ENCODE data around the gene MYCBPAP.

Gene MYCBPAP

DNA sequence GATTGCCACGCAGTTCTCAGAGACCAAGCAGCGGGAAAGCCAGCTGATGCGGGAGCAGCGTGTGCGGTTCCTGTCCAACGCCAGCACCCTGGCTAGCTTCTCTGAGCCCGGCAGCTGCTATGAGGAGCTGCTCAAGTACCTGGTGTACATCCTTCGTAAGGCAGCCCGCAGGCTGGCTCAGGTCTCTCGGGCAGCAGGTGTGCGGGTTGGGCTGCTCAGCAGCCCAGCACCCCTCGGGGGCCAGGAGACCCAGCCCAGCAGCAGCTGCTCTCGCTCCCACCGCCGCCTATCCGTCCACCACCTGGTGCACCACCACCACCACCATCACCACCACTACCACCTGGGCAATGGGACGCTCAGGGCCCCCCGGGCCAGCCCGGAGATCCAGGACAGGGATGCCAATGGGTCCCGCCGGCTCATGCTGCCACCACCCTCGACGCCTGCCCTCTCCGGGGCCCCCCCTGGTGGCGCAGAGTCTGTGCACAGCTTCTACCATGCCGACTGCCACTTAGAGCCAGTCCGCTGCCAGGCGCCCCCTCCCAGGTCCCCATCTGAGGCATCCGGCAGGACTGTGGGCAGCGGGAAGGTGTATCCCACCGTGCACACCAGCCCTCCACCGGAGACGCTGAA lies 67.5 kb downstream of the MYCBPAP start:
- CTCF ChIA-PET: interaction anchor here (0.6 to 1.0 kb wide), 2 partner anchors 25 to 232 kb away, joined by 3 to 5 read pairs; no protein-coding TSS in a partner anchor
- no peak for TF ChIP-seq CTCF (conservative IDR thresholded peaks at IDR 0.05; ENCODE audit: low read depth)
- POLR2A ChIA-PET (ENCODE audit: low non-redundant PET): no interaction called here
- DNase-seq (ENCODE audit: low spot score): no peak
- no peak overlapping the region for H3K27ac ChIP-seq

- ChIA-PET CTCF (no interaction called here), POLR2A (ENCODE audit: low non-redundant PET) (no interaction called here)
- no peak for DNase-seq (ENCODE audit: low spot score)
- TF ChIP-seq CTCF (conservative IDR thresholded peaks at IDR 0.05; ENCODE audit: low read depth): no peak
- no peak overlapping the region for H3K27ac ChIP-seq
Observed at GRCh38 chr17:50576864-50577263, 68.6 kb downstream of the MYCBPAP start.

- ChIA-PET CTCF (no interaction called here), POLR2A (ENCODE audit: low non-redundant PET) (no interaction called here)
- TF ChIP-seq CTCF (conservative IDR thresholded peaks at IDR 0.05; ENCODE audit: low read depth): no peak
- no peak for DNase-seq (ENCODE audit: low spot score)
- H3K27ac ChIP-seq: no peak overlapping the region
Observed at GRCh38 chr17:50577451-50577954, 69.3 kb downstream of the MYCBPAP start.

DNA sequence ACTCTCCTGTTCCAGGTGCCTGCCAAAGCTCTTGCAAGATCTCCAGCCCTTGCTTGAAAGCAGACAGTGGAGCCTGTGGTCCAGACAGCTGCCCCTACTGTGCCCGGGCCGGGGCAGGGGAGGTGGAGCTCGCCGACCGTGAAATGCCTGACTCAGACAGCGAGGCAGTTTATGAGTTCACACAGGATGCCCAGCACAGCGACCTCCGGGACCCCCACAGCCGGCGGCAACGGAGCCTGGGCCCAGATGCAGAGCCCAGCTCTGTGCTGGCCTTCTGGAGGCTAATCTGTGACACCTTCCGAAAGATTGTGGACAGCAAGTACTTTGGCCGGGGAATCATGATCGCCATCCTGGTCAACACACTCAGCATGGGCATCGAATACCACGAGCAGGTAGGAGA lies 69.9 kb downstream of the MYCBPAP start:
- TF ChIP-seq CTCF (conservative IDR thresholded peaks at IDR 0.05; ENCODE audit: low read depth): no peak
- DNase-seq (ENCODE audit: low spot score): no peak
- no peak overlapping the region for H3K27ac ChIP-seq
- POLR2A ChIA-PET (ENCODE audit: low non-redundant PET): no interaction called here
- CTCF ChIA-PET: no interaction called here

DNA sequence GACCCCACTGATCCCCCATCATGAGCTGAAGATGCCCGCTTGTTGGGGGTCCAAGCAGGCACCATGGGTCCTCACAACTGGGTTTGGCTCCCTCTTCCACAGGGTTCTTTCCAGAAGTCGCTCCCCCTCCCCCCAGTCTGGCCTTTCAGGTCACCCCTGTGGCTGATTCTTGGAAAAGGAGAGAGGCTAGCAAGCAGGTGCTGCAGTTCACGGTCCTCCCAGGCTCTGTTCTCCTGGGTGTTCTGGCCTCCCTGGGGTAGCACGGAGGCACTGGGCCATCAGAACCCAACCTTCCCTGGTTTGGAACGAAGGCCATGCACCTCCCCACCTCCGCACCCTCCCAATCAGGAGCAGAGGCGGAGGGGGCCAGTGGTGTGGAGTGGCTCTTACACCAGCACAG lies 71.2 kb downstream of the MYCBPAP start:
- POLR2A ChIA-PET (ENCODE audit: low non-redundant PET): no interaction called here
- H3K27ac ChIP-seq: no peak overlapping the region
- DNase-seq (ENCODE audit: low spot score): no peak
- no peak for TF ChIP-seq CTCF (conservative IDR thresholded peaks at IDR 0.05; ENCODE audit: low read depth)
- CTCF ChIA-PET: no interaction called here

GRCh38 chr17:50580646-50581045 lies 72.4 kb downstream of the MYCBPAP start:
- DNase-seq (ENCODE audit: low spot score): no peak
- H3K27ac ChIP-seq: no peak overlapping the region
- ChIA-PET CTCF (no interaction called here), POLR2A (ENCODE audit: low non-redundant PET) (interaction anchor here (0.5 kb wide), 1 partner anchor 50 kb away, joined by 3 read pairs; no protein-coding TSS in a partner anchor)
- TF ChIP-seq CTCF (conservative IDR thresholded peaks at IDR 0.05; ENCODE audit: low read depth): no peak
